Naive B cell (primary cell): ENCODE measurements around the gene CSGALNACT2. TPM values are rescaled to one million over a fixed set of nuclear protein-coding genes. Genes with fewer than 3 reads are reported as not detected.

ENCODE experiments used
- ATAC-seq, 2 donors: fragments of 150-1000 bp; cut with Tn5 transposase; 2 replicates each; pipeline ENCODE4 v1.10.0; 2021; ENCODE audit warnings: low read depth in 2 of 2, mild to moderate bottlenecking in 2 of 2, moderate library complexity in 2 of 2
- DNase-seq: peaks from one replicate; pipeline ENCODE4 v3.0.0; 2022
- H3K27ac Mint-ChIP-seq, 6 donors: one replicate each; pipeline ENCODE4 v1.8.0; 2020 to 2022; ENCODE audit warnings: mild to moderate bottlenecking in 6 of 6, mixed read lengths in 6 of 6, moderate library complexity in 5 of 6, inconsistent platforms in 2 of 6
- H3K27me3 Mint-ChIP-seq, 3 donors: one replicate each; pipeline ENCODE4 v1.8.0; 2021 to 2022; ENCODE audit warnings: mixed read lengths in 3 of 3, mild to moderate bottlenecking in 1 of 3
- H3K36me3 Mint-ChIP-seq, 2 donors: one replicate each; pipeline ENCODE4 v1.8.0; 2020 to 2022; ENCODE audit warnings: mixed read lengths in 2 of 2, inconsistent platforms in 1 of 2, mild to moderate bottlenecking in 1 of 2
- H3K4me1 Mint-ChIP-seq, 3 donors: one replicate each; pipeline ENCODE4 v1.8.0; 2020 to 2022; ENCODE audit warnings: mixed read lengths in 3 of 3, inconsistent platforms in 1 of 3, mild to moderate bottlenecking in 1 of 3, moderate library complexity in 1 of 3
- H3K4me3 Mint-ChIP-seq, 8 donors: one replicate each; pipeline ENCODE4 v1.8.0; 2020 to 2022; ENCODE audit warnings: mild to moderate bottlenecking in 8 of 8, mixed read lengths in 8 of 8, moderate library complexity in 8 of 8, inconsistent platforms in 2 of 8
- H3K9me3 Mint-ChIP-seq, 7 donors: one replicate each; pipeline ENCODE4 v1.8.0; 2020 to 2022; ENCODE audit warnings: mixed read lengths in 7 of 7, mild to moderate bottlenecking in 5 of 7, inconsistent platforms in 2 of 7, moderate library complexity in 1 of 7
- polyA plus RNA-seq, 6 donors: library from polyadenylated mRNA; unstranded; fragments of 300-500 nt; fragmentation: Illumina TruSeq; gene quantifications; one replicate each; pipeline ENCODE4 v1.2.3, GENCODE V29; 2021; ENCODE audit warnings: low read depth in 6 of 6

CSGALNACT2 gene
- polyA plus RNA-seq, 6 donors from 2014 or later, result 10.0 to 16.0 (median 12.4) TPM

- DNase-seq (no peak), ATAC-seq (no peak)
- Mint-ChIP-seq H3K27ac (peak overlapping the region in 1 of 6 donors; percentile 60), H3K9me3 (no peaks in the 10 kb centered on the region), H3K4me1 (peaks cover 0 to 4% (median 0%) of the 10 kb centered on the region in 3 donors), H3K36me3 (no peaks in the 10 kb centered on the region), H3K4me3 (no peak overlapping the region), H3K27me3 (peaks cover 9 to 27% (median 23%) of the 10 kb centered on the region in 3 donors)
Measured at GRCh38 chr10:43220657-43221418, 82.6 kb downstream of the CSGALNACT2 start.

DNA sequence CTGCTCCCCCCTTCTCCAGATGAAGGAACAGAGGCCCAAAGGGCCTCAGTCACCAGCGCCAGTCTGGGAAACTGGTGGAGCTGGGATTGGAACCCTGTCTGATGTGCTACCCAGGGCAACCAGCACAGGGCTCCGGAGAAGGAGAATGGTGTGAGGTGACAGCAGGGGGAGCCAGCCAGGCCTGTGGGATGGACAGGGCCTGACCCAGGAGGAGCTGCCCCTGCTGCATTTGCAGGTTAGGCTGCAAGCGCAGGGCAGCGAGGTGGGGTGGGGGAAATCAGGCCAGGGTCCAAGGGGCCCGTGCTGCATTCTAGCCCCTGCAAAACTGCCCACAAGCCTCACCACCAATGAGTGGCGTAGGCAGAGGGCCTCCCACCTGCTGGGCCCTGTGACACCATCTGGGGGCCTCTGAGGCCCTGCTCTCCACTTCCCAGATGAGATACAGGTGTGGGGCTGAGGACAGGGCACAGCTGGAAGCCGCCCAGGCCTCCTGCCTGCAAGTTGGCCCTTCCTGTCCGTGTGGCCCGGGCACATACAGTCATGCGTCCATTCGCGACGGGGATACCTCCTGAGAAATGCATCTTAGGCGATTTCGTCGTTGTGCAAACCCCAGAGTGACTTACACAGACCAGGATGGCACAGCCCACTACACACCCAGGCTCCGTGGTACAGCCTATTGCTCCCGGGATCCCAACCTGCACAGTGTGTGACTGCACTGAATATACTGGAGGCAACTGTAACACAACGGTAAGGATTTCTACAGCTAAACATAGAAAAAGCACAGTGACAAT lies 83.4 kb downstream of the CSGALNACT2 start:
- DNase-seq (no peak), ATAC-seq (no peak)
- peak overlapping the region in 1 of 8 donors; percentile 22 for H3K4me3 Mint-ChIP-seq
- no peaks in the 10 kb centered on the region for H3K9me3 Mint-ChIP-seq
- no peaks in the 10 kb centered on the region for H3K36me3 Mint-ChIP-seq
- H3K27me3 Mint-ChIP-seq, result peaks cover 10 to 27% (median 27%) of the 10 kb centered on the region in 3 donors
- H3K27ac Mint-ChIP-seq, result no peak overlapping the region
- peaks cover 0 to 4% (median 0%) of the 10 kb centered on the region in 3 donors for H3K4me1 Mint-ChIP-seq

DNA sequence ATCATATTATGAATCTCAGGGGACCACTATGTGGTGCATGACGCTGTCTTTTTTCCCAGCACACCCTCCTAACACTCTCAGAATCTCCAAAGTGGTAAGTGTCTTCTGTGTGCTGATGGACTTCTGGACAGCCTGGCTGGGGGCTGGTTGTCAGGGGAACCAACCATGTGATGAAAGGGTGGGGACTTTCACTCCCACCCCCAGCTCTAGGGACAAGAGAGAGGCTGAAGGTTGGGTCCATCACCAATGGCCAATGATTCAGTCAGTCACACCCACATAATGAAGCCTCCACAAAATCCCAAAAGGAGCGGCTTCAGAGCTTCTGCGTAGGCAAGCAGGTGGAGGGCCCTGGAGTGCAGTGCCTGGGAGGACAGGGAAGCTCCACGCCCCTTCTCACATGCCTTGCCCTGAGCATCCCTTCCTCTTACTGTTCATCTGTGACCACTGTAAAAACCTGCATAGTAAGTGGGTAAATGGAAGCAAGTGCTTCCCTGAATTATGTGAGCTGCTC lies 84.0 kb downstream of the CSGALNACT2 start:
- DNase-seq (no peak), ATAC-seq (no peak)
- no peaks in the 10 kb centered on the region for H3K36me3 Mint-ChIP-seq
- peaks cover 14 to 28% (median 28%) of the 10 kb centered on the region in 3 donors for H3K27me3 Mint-ChIP-seq
- H3K27ac Mint-ChIP-seq, result no peak overlapping the region
- H3K4me1 Mint-ChIP-seq, result peaks cover 0 to 4% (median 0%) of the 10 kb centered on the region in 3 donors
- H3K4me3 Mint-ChIP-seq, result no peak overlapping the region
- no peaks in the 10 kb centered on the region for H3K9me3 Mint-ChIP-seq

- no peaks in the 10 kb centered on the region for H3K36me3 Mint-ChIP-seq
- H3K27me3 Mint-ChIP-seq, result peaks cover 14 to 31% (median 28%) of the 10 kb centered on the region in 3 donors
- DNase-seq (no peak), ATAC-seq (no peak)
- no peak overlapping the region for H3K27ac Mint-ChIP-seq
- no peak overlapping the region for H3K4me3 Mint-ChIP-seq
- H3K4me1 Mint-ChIP-seq, result peaks cover 0 to 4% (median 0%) of the 10 kb centered on the region in 3 donors
- no peaks in the 10 kb centered on the region for H3K9me3 Mint-ChIP-seq
Measured at GRCh38 chr10:43223056-43223455, 84.8 kb downstream of the CSGALNACT2 start.

DNA sequence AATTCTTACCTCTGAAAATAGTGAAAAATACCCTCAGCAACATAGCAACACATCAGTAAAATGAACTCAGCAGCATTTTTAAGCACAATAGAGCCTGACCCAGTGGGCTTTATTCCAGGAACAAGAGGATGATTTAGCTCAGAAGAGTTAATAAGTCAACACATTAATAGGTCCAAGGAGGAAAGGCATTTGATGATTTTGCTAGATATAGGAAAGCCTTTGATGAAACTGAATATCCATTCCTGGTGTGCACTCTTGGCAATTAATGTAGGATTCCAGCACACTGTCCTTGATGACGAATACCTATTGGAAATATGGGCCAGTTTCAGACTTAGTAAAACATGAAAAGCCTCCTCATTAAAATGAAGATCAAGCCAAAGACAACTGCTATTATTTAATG lies 86.1 kb downstream of the CSGALNACT2 start:
- DNase-seq, result no peak
- peaks cover 15 to 41% (median 41%) of the 10 kb centered on the region in 3 donors for H3K27me3 Mint-ChIP-seq
- no peaks in the 10 kb centered on the region for H3K36me3 Mint-ChIP-seq
- peaks cover 6 to 12% (median 10%) of the 10 kb centered on the region in 3 donors for H3K4me1 Mint-ChIP-seq
- no peak for ATAC-seq
- H3K9me3 Mint-ChIP-seq, result no peaks in the 10 kb centered on the region
- H3K27ac Mint-ChIP-seq, result no peak overlapping the region
- H3K4me3 Mint-ChIP-seq, result no peak overlapping the region

GRCh38 chr10:43225004-43225786 lies 87.0 kb downstream of the CSGALNACT2 start:
- peak overlapping the region in 1 of 8 donors; percentile 6 for H3K4me3 Mint-ChIP-seq
- H3K27ac Mint-ChIP-seq, result peak overlapping the region in 1 of 6 donors; percentile 0
- H3K4me1 Mint-ChIP-seq, result peaks cover 6 to 12% (median 10%) of the 10 kb centered on the region in 3 donors
- DNase-seq (no peak), ATAC-seq (no peak)
- no peaks in the 10 kb centered on the region for H3K36me3 Mint-ChIP-seq
- no peaks in the 10 kb centered on the region for H3K9me3 Mint-ChIP-seq
- peaks cover 15 to 42% (median 38%) of the 10 kb centered on the region in 3 donors for H3K27me3 Mint-ChIP-seq

DNA sequence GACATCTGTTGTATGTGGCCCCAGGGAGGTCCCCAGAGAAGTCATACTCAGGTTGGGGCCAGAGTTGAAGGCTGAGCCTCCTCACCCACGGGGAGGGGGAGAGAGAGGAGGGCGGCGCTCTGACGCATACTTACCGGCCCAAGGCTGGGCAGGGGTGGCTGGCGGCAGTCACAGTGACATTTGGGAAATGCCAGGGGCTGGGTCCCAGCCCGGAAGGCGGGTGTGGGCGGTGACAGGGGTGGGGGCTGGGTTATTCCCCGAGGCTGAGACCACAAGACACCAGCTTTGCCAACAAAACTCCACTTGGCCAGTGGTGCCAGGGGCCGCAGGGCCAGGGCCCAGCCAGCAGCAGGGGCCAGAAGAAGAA lies 87.5 kb downstream of the CSGALNACT2 start:
- DNase-seq (no peak), ATAC-seq (no peak)
- no peak overlapping the region for H3K27ac Mint-ChIP-seq
- peaks cover 15 to 42% (median 41%) of the 10 kb centered on the region in 3 donors for H3K27me3 Mint-ChIP-seq
- no peaks in the 10 kb centered on the region for H3K36me3 Mint-ChIP-seq
- peaks cover 9 to 13% (median 11%) of the 10 kb centered on the region in 3 donors for H3K4me1 Mint-ChIP-seq
- H3K4me3 Mint-ChIP-seq, result peak overlapping the region in 1 of 8 donors; percentile 29
- H3K9me3 Mint-ChIP-seq, result no peaks in the 10 kb centered on the region

GRCh38 chr10:43226441-43226840 lies 88.2 kb downstream of the CSGALNACT2 start:
- peaks cover 15 to 19% (median 17%) of the 10 kb centered on the region in 3 donors for H3K4me1 Mint-ChIP-seq
- no peaks in the 10 kb centered on the region for H3K36me3 Mint-ChIP-seq
- ATAC-seq (no peak), DNase-seq (no peak)
- no peak overlapping the region for H3K27ac Mint-ChIP-seq
- H3K4me3 Mint-ChIP-seq, result peak overlapping the region in 1 of 8 donors; percentile 54
- no peaks in the 10 kb centered on the region for H3K9me3 Mint-ChIP-seq
- peaks cover 16 to 46% (median 42%) of the 10 kb centered on the region in 3 donors for H3K27me3 Mint-ChIP-seq

GRCh38 chr10:43226851-43227845 lies 88.9 kb downstream of the CSGALNACT2 start:
- DNase-seq, result no peak
- peaks cover 23 to 46% (median 42%) of the 10 kb centered on the region in 3 donors for H3K27me3 Mint-ChIP-seq
- no peaks in the 10 kb centered on the region for H3K9me3 Mint-ChIP-seq
- ATAC-seq, result no peak
- H3K36me3 Mint-ChIP-seq, result no peaks in the 10 kb centered on the region
- H3K27ac Mint-ChIP-seq, result peak overlapping the region in 1 of 6 donors; percentile 72
- peak overlapping the region in 3 of 8 donors; percentile 32 to 70 (median 54) for H3K4me3 Mint-ChIP-seq
- peaks cover 22 to 25% (median 24%) of the 10 kb centered on the region in 3 donors for H3K4me1 Mint-ChIP-seq

DNA sequence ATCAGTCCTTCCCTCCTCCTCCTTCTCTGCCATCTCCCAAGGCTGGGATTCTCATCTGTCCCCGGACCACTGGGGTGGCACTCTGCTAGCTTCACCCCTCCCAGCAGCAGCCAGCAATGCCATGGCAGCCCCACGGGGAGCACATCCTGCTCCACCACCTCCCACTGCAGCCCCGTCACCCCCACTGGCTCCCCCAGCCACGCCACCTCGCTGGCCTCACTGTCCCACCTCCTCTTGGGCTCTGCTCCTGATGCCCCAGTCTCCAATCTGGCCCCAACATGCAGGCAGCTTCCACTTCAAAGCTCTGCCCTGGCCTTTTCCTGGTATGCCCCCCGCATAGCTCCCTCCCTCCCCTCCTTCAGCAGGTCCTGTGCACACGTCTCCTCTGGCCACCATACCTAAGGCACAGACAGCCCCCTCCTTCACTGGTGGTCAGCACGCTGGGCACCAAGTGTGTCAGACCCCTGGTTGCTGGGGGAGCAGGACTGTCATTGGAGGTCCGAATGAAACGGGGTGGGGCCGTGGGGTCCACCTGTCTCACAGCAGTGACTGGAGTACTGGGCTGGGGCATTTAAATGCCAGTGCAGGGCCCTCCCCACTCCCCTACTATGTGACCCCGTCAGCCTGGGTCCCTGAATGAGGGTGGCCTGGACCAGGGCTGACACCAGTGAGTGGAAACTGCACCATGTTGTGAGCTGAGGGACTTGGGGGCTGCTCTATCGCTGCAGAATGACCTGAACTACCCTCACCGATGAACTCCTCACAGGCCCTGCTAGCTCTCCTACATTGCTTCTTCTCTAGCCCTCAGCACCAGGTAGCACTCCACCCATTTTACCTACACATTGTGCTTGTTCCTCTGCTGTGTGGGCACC lies 89.9 kb downstream of the CSGALNACT2 start:
- ATAC-seq (no peak), DNase-seq (no peak)
- Mint-ChIP-seq H3K9me3 (no peaks in the 10 kb centered on the region), H3K27ac (peak overlapping the region in 1 of 6 donors; percentile 72), H3K27me3 (peaks cover 26 to 46% (median 42%) of the 10 kb centered on the region in 3 donors), H3K4me3 (peak overlapping the region in 6 of 8 donors; percentile 5 to 77 (median 70)), H3K4me1 (peaks cover 25 to 28% (median 25%) of the 10 kb centered on the region in 3 donors), H3K36me3 (no peaks in the 10 kb centered on the region)

GRCh38 chr10:43228783-43229207 lies 90.5 kb downstream of the CSGALNACT2 start:
- H3K4me1 Mint-ChIP-seq, result peaks cover 25 to 28% (median 25%) of the 10 kb centered on the region in 3 donors
- no peaks in the 10 kb centered on the region for H3K9me3 Mint-ChIP-seq
- peak overlapping the region in 7 of 8 donors; percentile 70 to 82 (median 74) for H3K4me3 Mint-ChIP-seq
- DNase-seq (no peak), ATAC-seq (no peak)
- H3K27me3 Mint-ChIP-seq, result peaks cover 28 to 46% (median 42%) of the 10 kb centered on the region in 3 donors
- no peaks in the 10 kb centered on the region for H3K36me3 Mint-ChIP-seq
- peak overlapping the region in 1 of 6 donors; percentile 68 for H3K27ac Mint-ChIP-seq
